ENCODE results near the gene DBF4B.

Gene DBF4B

DNA sequence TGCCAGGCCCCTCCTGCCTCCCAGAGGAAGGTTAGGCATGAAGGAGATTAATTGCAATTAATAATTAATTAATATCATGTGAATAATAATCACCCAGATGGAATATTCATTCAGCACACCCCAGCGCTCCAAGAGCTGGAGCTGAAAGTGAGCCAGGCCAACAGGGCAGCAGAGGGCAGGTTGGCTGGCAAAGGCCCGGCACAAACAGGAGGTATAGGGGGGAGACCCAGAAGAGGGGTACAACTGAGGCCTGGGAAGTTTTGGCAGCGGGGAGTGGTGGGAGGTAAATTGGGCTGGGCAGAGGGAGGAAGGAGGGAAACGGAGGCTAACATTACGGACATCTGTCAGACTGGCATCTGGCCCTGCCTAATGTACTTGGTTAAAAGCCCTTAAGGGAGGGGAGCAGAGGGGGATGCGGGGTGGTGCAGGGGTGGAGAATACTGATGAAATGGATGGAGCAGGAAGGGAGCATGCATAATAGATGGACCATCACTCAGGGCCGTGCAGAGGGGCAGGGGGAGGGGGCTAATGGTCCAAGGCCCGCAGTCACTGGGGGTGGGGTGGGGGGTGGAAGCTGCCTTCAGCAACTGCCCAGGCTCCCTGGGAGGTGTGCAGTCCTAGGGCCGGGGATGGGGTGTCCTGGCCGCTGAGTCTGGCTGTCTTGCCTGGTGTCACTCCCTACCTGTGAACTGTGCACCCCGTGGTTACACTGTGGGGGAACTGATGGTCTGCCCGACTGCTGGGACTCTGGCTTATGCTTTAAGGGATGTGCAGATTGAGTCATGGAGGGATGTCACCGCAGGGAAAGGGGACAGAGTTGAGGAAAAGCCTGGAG, 52.2 kb downstream of the DBF4B start:
- no peak for ATAC-seq

DNA sequence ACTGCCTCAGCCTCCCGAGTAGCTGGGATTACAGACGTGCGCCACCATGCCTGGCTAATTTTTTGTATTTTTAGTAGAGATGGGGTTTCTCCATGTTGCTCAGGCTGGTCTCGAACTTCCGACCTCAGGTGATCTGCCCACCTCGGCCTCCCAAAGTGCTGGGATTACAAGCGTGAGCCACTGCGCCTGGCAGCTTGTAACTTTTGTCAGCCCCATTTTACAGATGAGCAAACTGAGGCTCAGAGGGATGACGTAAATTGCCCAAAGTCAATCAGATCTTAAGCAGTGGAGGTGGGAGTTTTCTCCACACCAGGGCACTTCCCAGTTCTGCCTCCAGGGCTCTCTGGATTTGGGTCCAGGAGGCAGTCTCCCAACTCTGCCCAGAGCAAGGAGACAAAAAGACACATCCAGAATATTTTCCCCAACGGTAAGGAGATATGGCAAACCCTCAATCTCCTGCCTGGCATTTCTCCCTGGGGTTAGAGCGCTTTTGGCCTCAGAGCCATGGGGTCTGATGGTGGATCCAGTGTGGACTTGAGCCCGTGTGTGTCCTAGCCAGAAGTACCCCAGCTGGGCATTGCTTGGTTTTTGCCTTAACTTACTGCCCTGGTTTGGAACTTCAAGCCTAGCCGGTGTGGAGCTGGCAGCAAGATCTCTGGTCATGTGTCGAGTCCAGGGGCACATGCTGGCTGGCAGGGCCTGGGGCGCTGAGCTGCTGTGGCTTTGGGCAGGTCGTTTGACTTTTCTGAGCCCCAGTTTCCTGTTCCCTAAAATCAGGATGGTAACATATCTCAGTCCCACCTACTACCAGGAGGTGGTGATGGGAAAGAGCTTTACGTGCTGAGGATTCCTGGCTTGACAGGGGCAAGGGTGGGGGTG, 53.7 kb downstream of the DBF4B start:
- no peak for ATAC-seq

DNA sequence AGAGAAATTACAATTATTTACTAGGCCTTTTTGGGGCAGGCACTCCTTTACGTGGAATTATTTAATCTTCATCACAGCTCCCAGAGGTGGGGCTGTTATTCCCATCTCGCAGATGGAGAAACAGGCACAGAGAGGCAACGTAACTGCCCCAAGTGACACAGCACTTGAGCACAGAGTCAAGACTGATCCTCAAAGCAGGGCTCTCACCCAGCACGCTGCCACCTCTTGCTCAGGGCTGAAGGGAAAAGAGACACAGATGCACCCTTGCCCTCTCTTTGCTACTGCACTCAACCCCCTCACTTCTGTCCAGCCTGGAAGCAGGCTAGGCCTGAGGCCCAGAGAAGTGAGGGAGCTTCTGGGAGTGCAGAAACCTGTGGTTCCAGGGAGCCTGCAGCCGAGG, 54.7 kb downstream of the DBF4B start:
- no peak for ATAC-seq

DNA sequence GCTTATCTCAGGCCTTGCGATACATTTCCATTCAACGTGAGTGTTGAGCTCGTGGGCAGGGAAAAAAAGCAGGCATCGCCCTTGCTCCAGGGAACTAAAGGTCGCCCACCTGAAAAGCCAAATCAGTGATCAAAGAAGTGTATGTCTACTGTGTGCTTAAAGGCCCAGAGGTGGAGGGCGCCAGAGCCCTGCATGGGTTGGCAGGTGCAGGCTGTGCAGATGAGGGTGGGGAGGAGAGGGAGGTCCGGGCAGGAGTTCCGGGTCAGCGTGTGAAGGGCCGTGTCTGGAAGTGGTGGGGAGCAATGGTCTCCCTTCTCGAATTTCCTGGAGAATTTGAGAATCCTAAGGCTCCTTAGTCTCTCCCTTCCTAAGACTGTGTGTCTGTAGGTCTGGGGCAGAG, 57.5 kb downstream of the DBF4B start:
- no peak for ATAC-seq

DNA sequence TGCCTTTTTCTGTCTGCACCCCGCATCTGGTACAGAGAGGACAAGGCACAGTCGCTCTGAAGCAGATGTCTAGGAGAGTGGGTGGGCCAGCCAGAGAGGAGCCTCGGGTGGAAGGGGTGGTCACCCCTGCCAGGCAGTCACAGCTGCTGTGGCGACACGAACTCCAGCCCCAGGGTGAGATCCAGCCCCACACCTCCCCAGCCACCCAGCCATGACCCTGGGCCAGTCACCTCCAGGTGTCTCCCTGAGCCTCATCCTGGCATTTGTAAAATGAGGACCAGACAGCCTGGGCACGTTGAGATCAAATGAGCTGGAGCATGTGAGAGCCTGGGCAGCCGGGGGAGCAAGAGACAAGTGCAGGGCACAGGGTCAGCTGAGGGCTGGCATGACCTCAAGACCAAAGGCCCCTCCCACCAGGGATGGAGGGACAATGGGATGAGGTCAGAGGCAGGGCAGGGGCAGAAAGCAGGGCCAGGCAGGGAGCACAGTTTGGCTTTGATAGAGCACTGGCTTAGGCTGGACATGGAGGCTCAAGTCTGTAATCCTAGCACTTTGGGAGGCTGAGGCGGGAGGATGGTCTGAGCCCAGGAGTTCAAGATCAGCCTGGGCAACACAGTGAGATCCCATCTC, 58.1 kb downstream of the DBF4B start:
- no peak for ATAC-seq

DNA sequence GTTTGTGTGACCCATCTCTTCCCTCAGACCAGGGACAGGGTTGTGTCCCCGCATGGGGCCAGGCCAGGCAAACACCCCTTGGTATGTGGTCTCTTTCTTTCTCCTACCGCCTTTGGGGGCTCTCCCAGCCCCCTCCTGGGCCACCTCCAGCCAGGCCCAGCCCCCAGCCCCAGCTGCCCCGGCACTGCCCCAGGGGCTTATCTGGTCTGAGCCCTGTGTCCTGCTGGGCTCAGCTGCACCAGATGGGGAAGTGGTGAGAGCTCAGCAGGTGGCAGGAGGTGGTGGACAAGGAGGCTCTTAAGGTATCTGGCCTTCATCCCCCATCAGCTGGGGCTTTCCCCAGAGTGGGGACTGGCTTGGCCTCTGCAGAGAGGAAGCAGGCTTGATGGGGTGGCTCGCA, 59.0 kb downstream of the DBF4B start:
- ATAC-seq = no peak

DNA sequence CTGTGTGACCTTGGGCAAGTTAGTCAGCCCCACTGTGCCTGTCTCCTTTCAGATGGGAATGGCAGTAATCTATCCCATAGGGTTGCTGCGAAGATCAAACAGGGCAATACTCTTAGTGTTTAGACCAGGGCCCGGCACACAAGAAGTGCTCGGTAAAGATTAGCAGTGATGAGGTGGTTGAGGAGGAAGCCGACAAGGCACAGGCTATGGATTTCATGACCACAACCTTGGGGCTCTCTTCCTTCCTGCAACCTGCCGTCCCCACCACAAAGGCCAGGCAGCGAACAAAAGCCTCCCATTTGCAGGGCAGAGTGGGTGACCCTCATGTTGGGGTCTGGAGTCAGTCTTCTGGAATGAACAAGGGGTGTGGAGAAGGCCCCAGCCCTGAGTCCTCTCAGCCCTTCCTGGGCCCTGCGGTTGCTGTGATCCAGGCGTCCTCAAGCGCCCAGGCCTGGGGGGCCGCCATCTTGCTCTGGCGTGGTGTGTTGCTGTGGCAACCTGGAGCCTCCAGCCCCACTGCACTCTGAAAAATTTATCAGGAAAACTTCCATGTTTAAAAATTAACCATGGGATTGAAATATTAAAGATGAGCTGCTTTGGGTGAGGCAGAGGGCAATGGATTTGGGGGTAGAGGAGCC, 60.2 kb downstream of the DBF4B start:
- ATAC-seq = no peak

DNA sequence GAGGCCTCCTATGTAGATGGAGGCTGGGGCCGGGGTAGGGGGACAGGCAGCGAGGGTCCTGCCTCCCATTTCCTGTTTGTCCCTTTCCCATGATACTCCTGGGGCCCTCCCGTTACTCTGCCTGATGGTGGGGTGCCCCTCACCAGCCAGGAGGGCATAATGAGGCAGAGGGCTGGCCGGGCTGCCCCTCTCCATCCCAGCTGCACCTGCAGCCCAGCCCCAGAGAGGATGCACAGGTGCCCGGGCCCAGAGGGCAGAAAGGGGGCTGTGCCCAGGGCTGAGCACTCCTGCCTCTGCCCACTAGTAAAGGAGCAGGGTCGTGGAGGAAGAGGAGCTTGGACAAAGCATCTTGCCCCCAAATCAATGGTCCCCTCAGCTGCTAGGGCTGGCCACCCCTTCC, 60.8 kb downstream of the DBF4B start:
- ATAC-seq = no peak

DNA sequence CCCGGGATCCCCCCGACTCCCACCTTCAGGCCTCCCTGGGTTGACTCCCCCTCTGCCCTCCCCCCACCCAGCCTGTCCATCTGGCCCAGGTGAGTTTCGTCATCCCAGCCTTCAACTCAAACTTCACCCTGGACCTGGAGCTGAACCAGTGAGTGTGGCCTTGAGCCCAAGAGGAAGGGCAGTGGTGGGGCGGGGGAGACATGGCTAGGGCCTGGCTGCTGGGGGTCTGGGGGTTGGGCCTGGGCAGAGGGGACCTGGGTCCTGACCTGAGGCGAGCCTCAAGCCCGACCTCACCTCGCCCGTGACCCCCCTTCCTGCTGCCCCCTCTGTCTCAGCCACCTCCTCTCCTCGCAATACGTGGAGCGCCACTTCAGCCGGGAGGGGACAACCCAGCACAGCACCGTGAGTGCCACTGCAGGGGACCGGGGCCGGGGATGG, 61.2 kb downstream of the DBF4B start:
- ATAC-seq = no peak

DNA sequence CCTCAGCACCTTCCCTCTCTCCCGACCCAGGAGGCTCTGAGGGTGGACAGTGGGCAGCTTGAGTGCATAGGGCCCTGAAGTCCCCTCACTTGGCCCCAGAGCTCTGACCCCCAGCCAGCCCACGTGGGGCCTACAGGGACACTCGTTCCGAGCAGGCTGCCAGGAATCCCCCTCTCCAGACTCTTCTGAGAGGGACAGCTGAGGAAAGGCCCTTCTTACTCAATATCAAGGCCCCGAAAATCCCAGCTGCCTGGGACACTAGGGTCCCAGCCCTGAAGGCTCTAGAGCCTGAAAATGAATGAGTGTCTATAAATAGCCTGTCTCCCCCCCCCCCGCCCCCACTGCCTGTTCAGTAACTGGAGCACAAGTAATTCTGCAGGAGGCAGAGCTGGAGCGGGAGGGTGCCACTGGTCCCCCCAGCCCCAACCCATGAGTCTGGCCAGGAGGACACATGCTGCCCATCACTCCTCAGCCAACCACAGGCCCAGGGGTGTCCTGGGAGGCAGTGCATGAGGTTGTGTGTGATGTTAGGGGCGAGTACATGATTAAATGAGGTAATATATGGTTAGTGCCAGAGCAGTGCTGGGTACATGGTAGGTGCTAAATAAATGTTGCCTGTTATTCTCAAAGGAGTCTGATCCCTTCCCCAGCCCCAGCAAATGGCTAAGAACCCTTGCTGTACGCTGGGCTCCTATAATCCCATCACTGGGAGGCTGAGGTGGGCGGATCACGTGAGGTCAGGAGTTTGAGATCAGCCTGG, 61.9 kb downstream of the DBF4B start:
- no peak for ATAC-seq

DNA sequence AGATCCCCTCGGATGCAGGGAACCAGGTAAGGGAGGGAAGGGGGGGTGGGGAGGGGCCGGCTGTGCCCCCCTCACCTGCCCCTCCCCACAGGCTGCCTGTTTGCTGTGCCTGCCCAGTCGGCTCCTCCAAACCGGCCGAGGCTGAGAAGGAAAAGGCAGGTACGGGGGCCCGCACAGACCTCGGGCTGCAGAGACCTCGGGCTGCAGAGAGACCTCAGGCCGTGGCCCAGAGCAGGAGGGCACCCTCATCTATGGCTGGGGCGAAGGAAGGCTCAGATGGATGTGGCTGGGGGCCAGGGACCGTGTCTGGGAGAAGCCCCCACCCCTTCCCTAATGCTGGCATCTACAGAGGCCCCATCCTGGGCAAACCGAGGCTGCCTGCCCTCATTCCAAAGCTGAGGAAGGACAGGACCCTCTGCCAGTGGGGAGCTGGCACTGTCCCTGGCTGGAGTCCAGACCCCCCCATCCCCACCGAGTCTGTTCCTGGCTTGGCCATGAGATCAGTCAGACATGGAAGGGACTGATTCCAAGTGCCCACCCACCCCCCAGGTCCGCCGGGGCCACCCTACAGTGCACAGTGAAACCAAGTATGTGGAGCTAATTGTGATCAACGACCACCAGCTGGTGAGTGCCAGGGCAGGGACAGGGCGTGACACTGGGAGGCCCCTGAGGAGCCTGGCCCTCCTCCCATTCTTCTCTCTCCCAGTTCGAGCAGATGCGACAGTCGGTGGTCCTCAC, 64.0 kb downstream of the DBF4B start:
- ATAC-seq = no peak

DNA sequence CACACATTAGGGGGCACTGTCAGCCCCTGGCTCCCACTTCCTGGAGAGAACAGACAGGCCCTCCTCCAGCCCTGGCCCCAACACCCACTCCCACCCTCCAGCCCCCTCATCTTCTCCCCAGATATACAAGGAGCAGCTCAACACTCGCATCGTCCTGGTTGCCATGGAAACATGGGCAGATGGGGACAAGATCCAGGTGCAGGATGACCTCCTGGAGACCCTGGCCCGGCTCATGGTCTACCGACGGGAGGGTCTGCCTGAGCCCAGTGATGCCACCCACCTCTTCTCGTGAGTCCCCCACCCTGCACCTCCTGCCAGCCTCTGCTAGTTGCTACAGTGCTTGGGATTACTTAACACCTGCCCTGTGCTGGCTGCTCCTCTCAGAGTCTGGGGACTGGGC, 64.7 kb downstream of the DBF4B start:
- ATAC-seq = no peak

DNA sequence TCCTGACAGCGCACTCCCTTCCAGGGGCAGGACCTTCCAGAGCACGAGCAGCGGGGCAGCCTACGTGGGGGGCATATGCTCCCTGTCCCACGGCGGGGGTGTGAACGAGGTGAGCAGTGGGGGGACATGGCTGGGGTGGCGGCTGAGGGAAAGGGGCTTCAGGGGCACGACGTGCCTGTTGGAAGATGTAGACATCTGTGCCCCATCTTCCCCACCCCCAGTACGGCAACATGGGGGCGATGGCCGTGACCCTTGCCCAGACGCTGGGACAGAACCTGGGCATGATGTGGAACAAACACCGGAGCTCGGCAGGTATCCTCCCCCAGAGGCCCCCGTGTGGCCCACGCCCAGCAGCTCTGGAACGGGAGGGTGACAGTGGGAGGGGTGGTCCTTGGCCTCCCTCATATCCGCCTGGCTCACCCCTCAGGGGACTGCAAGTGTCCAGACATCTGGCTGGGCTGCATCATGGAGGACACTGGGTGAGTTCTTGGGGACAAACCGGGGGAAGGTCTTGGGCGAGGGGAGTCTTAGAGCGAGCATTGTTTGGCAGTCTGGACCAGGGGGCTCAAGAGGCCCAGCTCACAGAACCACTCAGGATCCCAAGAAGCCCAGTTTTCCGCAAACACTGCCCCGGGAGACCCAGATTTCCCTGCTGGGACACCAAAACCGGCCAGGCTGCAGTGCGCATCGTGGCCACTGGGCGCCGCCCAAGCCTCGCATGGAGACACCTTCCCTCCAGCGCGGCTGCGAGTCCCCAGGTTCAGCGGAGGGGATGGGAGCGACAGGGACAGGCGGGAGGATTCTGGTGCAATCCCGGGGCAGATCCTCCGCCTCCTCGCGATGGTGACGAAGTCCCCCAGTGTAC, 66.0 kb downstream of the DBF4B start:
- peak; percentile 28 to 42 for ATAC-seq

DNA sequence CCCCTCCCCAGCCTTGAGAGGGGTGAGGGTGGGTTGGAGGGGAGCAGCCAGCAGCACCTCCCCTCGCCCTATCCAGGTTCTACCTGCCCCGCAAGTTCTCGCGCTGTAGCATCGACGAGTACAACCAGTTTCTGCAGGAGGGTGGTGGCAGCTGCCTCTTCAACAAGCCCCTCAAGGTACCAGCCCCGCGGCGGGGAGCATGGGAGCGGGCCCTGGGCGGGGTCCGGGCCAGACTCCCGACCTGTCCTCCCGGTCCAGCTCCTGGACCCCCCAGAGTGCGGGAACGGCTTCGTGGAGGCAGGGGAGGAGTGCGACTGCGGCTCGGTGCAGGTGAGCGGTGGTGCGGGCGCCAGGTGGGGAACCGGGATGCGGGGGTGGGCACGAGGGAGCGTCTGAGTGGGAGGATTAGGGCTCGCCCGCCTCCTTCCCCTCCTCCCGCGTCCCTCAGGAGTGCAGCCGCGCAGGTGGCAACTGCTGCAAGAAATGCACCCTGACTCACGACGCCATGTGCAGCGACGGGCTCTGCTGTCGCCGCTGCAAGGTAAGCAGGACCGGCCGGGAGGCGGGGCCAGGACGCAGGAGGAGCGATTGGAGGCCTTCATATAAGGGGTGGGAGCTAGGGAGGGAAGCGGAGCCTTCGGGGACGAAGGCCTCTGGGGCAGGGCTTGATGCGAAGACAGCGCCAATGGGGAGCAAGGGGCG, 66.8 kb downstream of the DBF4B start:
- ATAC-seq = peak; percentile 96 to 97

DNA sequence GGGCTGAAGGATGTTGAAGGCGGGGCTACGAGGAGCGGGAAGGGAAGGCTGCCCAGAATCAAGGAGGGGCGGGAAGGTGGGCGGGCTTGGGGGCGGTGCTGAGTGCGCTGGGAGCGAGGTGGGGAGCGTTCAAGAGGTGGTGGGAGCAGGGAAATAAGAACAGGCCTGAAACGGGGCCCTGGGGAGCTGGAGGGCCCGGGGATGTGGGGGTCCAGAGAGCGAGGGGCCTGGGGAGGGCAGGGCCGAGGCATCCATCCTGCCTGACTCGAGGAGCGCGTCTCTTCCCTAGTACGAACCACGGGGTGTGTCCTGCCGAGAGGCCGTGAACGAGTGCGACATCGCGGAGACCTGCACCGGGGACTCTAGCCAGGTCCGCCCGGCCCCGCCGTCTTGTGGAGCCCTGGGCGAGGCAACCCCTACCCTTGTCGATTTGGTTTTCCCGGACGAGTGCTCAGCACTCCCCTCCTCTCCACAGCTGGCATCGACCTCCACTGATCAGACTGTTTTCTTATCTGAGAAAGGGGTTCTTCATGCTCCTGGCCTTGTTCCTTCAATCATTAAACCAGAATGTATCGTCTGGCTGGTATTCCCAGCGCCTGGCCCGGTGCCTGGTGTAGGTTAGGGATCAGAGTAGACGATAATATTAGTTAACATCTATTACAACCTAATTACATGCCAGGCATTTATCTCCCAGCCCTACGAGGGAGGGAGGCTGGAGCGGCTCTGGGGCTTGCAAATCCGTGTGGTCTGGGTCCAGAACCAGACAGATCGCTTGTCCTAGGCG, 67.6 kb downstream of the DBF4B start:
- ATAC-seq = peak; percentile 4 to 18

DNA sequence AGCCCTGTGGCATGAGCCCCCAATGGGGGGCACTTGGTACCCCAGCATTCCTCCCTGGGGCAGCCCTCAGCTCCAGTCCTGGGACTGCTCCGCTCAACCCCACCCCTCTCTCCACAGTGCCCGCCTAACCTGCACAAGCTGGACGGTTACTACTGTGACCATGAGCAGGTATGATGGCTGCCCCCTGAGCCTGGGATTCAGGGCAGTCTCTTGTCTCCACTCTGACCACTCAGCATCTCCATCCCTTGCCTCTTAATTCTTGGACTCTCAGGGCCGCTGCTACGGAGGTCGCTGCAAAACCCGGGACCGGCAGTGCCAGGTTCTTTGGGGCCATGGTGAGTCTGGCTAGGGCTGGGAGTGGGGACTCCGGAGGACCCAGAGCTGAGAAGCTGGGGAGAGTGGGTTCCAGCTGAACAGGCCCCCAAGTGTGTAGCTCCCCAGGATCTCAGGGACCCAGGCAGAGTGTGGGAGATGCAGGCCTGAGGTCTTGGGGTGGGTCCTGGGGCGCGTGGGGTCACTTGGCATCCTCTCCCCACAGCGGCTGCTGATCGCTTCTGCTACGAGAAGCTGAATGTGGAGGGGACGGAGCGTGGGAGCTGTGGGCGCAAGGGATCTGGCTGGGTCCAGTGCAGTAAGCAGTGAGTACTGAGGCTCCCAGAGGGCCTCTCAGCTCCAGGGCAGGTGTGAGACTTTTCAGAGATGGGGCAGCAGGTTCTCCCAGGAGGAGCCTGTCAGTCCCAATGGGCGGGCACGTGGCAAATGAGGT, 68.3 kb downstream of the DBF4B start:
- no peak for ATAC-seq

DNA sequence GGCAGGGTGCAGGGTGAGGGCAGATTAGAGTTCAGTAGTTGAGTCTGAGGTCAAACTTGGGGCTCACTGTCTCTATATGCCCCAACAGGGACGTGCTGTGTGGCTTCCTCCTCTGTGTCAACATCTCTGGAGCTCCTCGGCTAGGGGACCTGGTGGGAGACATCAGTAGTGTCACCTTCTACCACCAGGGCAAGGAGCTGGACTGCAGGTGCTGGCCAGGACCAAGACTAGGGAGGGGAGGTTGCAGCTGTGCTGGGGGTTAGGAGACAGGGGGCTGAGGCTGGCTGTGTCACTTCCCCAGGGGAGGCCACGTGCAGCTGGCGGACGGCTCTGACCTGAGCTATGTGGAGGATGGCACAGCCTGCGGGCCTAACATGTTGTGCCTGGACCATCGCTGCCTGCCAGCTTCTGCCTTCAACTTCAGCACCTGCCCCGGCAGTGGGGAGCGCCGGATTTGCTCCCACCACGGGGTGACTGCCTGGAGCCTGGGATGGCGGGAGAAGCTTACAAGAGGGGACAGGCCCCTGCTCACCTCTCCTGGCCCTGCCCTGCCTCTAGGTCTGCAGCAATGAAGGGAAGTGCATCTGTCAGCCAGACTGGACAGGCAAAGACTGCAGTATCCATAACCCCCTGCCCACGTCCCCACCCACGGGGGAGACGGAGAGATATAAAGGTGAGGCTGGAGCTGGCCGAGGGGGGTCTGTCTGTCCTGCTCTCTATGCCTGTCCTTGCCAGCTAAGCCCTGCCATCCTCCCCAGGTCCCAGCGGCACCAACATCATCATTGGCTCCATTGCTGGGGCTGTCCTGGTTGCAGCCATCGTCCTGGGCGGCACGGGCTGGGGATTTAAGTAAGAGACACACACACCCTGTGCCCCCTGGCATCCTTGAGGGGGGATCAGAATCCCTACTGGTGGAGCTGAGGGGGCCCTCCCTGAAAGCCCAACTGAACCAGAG, 69.2 kb downstream of the DBF4B start:
- ATAC-seq = no peak
